Measurements from ENCODE around the gene DRD2.

DRD2 gene

DNA sequence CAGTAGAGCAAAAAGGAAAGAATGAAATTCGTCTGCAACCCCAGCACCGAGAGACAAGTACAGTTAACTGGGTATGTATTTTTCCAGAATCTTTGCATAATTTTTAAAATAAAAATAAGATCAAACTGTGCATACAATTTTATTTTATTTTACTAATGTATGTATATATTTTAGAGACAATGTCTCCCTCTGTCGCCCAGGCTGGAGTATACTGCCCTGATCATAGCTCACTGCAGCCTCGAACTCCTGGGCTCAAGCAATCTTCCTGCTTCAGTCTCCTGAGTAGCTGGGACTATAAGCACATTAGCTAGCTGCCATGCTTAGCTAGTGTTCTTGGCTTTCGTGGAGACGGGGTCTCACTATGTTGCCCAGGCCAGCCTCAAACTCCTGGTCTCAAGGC is 18.8 kb upstream of the DRD2 start:
- no peaks in the 10 kb centered on the region for H3K27me3 ChIP-seq (replicated peaks; ENCODE audit: insufficient read depth, low read length)
- no peak overlapping the region for H3K4me3 ChIP-seq (ENCODE audit: low read length)
- DNase-seq: no peak
- H2AFZ ChIP-seq (ENCODE audit: low read length): no peak overlapping the region
- no peaks in the 10 kb centered on the region for H3K79me2 ChIP-seq (ENCODE audit: low read length)
- no peaks in the 10 kb centered on the region for H4K20me1 ChIP-seq (ENCODE audit: insufficient read depth, low read length)
- no peaks in the 10 kb centered on the region for H3K36me3 ChIP-seq (replicated peaks; ENCODE audit: insufficient read depth, low read length)
- no peak overlapping the region for H3K4me2 ChIP-seq (ENCODE audit: low read depth, low read length)
- no peaks in the 10 kb centered on the region for H3K4me1 ChIP-seq (ENCODE audit: low read length)
- TF ChIP-seq, protein P1, sequence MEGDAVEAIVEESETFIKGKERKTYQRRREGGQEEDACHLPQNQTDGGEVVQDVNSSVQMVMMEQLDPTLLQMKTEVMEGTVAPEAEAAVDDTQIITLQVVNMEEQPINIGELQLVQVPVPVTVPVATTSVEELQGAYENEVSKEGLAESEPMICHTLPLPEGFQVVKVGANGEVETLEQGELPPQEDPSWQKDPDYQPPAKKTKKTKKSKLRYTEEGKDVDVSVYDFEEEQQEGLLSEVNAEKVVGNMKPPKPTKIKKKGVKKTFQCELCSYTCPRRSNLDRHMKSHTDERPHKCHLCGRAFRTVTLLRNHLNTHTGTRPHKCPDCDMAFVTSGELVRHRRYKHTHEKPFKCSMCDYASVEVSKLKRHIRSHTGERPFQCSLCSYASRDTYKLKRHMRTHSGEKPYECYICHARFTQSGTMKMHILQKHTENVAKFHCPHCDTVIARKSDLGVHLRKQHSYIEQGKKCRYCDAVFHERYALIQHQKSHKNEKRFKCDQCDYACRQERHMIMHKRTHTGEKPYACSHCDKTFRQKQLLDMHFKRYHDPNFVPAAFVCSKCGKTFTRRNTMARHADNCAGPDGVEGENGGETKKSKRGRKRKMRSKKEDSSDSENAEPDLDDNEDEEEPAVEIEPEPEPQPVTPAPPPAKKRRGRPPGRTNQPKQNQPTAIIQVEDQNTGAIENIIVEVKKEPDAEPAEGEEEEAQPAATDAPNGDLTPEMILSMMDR (IDR thresholded peaks at IDR 0.05; ENCODE audit: low read length): no peak
- TF ChIP-seq EZH2phosphoT487 (IDR thresholded peaks at IDR 0.05; ENCODE audit: low read length): no peak
- H3F3A ChIP-seq (ENCODE audit: insufficient read depth, low read length): no peaks in the 10 kb centered on the region
- no peak overlapping the region for H3K27ac ChIP-seq (ENCODE audit: low read length)
- no peak overlapping the region for H3K9ac ChIP-seq (ENCODE audit: low read length)
- no peaks in the 10 kb centered on the region for H3K9me3 ChIP-seq (replicated peaks; ENCODE audit: insufficient read depth, low read length)
- no peaks in the 10 kb centered on the region for H3K9me2 ChIP-seq (replicated peaks; ENCODE audit: insufficient read depth, low read length)

DNA sequence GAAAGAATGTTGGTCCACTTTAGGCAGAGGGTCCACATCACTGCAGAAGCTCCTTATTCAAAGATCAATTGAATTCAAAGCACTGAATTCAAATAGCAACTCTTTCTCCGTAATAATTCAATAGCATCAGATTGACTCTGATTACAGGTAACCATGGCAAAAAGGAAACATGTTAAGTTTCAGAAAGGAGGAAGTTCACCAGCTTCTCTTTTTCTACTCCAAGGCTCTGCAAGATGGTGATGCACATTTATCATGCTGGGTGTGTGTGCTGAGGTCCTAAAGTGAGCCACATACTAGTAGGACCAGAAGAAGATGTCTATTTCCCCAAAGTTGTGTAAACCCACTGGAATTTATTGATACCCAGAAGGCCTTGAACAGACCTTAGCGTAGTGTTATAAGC is 18.0 kb upstream of the DRD2 start:
- TF ChIP-seq EZH2 (optimal IDR thresholded peaks at IDR 0.05; ENCODE audit: low read depth, low read length): no peak
- no peaks in the 10 kb centered on the region for H3K9me2 ChIP-seq (replicated peaks; ENCODE audit: insufficient read depth, low read length)
- H3K27me3 ChIP-seq (replicated peaks; ENCODE audit: insufficient read depth, low read length): no peaks in the 10 kb centered on the region
- H3K4me1 ChIP-seq (ENCODE audit: low read length): no peaks in the 10 kb centered on the region
- H3K27ac ChIP-seq (ENCODE audit: low read length): no peak overlapping the region
- no peaks in the 10 kb centered on the region for H3F3A ChIP-seq (ENCODE audit: insufficient read depth, low read length)
- no peaks in the 10 kb centered on the region for H3K36me3 ChIP-seq (replicated peaks; ENCODE audit: insufficient read depth, low read length)
- no peak overlapping the region for H2AFZ ChIP-seq (ENCODE audit: low read length)
- H3K4me3 ChIP-seq (ENCODE audit: low read length): no peak overlapping the region
- no peaks in the 10 kb centered on the region for H3K9me3 ChIP-seq (replicated peaks; ENCODE audit: insufficient read depth, low read length)
- H3K9ac ChIP-seq (ENCODE audit: low read length): no peak overlapping the region
- H3K4me2 ChIP-seq (ENCODE audit: low read depth, low read length): no peak overlapping the region
- no peaks in the 10 kb centered on the region for H3K79me2 ChIP-seq (ENCODE audit: low read length)
- DNase-seq: no peak
- no peaks in the 10 kb centered on the region for H4K20me1 ChIP-seq (ENCODE audit: insufficient read depth, low read length)

DNA sequence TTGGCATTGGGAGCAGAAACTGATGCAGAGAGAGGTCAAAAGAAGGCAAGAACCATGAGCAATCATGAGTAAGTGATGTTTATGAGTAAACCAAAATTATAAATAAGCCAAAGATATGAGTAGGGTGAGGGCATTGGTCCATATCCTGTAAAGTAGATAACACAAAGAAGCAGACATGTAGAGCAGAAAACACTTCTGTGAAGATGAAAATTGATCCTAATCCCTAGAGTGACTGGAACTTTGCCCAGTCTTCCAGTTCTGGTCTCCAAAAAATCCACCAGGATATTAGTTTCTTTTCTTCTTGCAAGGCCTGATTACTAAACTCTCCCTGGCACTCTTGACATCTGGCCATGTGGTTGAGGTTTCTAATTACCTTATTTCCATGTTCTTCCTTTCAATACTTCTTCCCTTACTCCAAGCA is 13.7 kb upstream of the DRD2 start:
- no peaks in the 10 kb centered on the region for H3K36me3 ChIP-seq (replicated peaks; ENCODE audit: insufficient read depth, low read length)
- TF ChIP-seq, protein P1 (IDR thresholded peaks at IDR 0.05; ENCODE audit: low read length): no peak
- TF ChIP-seq EZH2 (optimal IDR thresholded peaks at IDR 0.05; ENCODE audit: low read depth, low read length) (no peak), EZH2phosphoT487 (IDR thresholded peaks at IDR 0.05; ENCODE audit: low read length) (no peak)
- H3K4me1 ChIP-seq (ENCODE audit: low read length): no peaks in the 10 kb centered on the region
- no peak overlapping the region for H3K27ac ChIP-seq (ENCODE audit: low read length)
- no peak overlapping the region for H3K4me2 ChIP-seq (ENCODE audit: low read depth, low read length)
- no peaks in the 10 kb centered on the region for H3F3A ChIP-seq (ENCODE audit: insufficient read depth, low read length)
- no peak overlapping the region for H2AFZ ChIP-seq (ENCODE audit: low read length)
- no peaks in the 10 kb centered on the region for H3K27me3 ChIP-seq (replicated peaks; ENCODE audit: insufficient read depth, low read length)
- no peaks in the 10 kb centered on the region for H3K9me2 ChIP-seq (replicated peaks; ENCODE audit: insufficient read depth, low read length)
- no peaks in the 10 kb centered on the region for H4K20me1 ChIP-seq (ENCODE audit: insufficient read depth, low read length)
- no peaks in the 10 kb centered on the region for H3K79me2 ChIP-seq (ENCODE audit: low read length)
- H3K9ac ChIP-seq (ENCODE audit: low read length): no peak overlapping the region
- no peak overlapping the region for H3K4me3 ChIP-seq (ENCODE audit: low read length)
- DNase-seq: no peak
- no peaks in the 10 kb centered on the region for H3K9me3 ChIP-seq (replicated peaks; ENCODE audit: insufficient read depth, low read length)

DNA sequence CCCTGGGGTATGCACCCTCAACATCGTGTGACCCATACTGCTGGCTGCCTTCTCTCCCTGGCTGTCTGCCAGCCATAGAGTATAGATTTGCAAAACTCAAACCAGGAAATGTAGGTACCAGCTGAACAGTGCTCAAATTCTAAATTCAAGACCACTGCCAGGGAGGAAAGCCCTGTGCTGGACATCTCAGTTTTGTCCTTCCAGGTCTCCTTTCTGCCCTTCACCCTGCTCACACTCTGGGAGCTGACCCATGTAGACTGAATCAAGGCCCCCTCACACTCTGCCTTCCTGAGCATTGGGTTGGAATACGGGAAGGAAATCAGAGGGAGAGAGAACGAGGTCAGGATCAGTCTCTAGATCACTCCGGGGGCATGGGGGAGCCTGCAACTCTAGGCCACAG is 12.4 kb upstream of the DRD2 start:
- H3F3A ChIP-seq (ENCODE audit: insufficient read depth, low read length): no peaks in the 10 kb centered on the region
- no peak for DNase-seq
- no peaks in the 10 kb centered on the region for H3K9me2 ChIP-seq (replicated peaks; ENCODE audit: insufficient read depth, low read length)
- no peak overlapping the region for H3K4me3 ChIP-seq (ENCODE audit: low read length)
- no peaks in the 10 kb centered on the region for H4K20me1 ChIP-seq (ENCODE audit: insufficient read depth, low read length)
- no peak overlapping the region for H3K27ac ChIP-seq (ENCODE audit: low read length)
- H3K79me2 ChIP-seq (ENCODE audit: low read length): no peaks in the 10 kb centered on the region
- H2AFZ ChIP-seq (ENCODE audit: low read length): no peak overlapping the region
- no peaks in the 10 kb centered on the region for H3K36me3 ChIP-seq (replicated peaks; ENCODE audit: insufficient read depth, low read length)
- TF ChIP-seq, protein P1 (IDR thresholded peaks at IDR 0.05; ENCODE audit: low read length): no peak
- TF ChIP-seq EZH2phosphoT487 (IDR thresholded peaks at IDR 0.05; ENCODE audit: low read length) (no peak), EZH2 (optimal IDR thresholded peaks at IDR 0.05; ENCODE audit: low read depth, low read length) (no peak)
- H3K27me3 ChIP-seq (replicated peaks; ENCODE audit: insufficient read depth, low read length): no peaks in the 10 kb centered on the region
- no peaks in the 10 kb centered on the region for H3K9me3 ChIP-seq (replicated peaks; ENCODE audit: insufficient read depth, low read length)
- no peak overlapping the region for H3K9ac ChIP-seq (ENCODE audit: low read length)
- H3K4me2 ChIP-seq (ENCODE audit: low read depth, low read length): no peak overlapping the region
- H3K4me1 ChIP-seq (ENCODE audit: low read length): no peaks in the 10 kb centered on the region

Data from MM.1S (cell line).